A549 (cell line): ENCODE data around the gene RIMBP3C. TPM values are rescaled to one million over a fixed set of nuclear protein-coding genes. Genes with fewer than 3 reads are reported as not detected.

ENCODE experiments used
- ATAC-seq, 2 experiments: fragments of 200-7000 bp in 1 of 2; fragments of >200 bp in 1 of 2; cut with Nextera tagmentation in 1 of 2; cut with Tn5 transposase in 1 of 2; 3 replicates each; pipeline versions ENCODE4 v1.8.0 to v1.9.1; 2018 to 2020; ENCODE audit warnings: mild to moderate bottlenecking in 1 of 2, moderate library complexity in 1 of 2
- CTCF ChIA-PET: fragments of 300-600 bp; sonication (Branson Sonifier 250); formaldehyde crosslinking; extraction: SDS; loops from one replicate; lab custom pipeline; 2021; ENCODE audit warnings: antibody characterized with exemption, inconsistent platforms; lab: Yijun Ruan, JAX
- POLR2A ChIA-PET: fragments of 350-600 bp; formaldehyde crosslinking; extraction: SDS; loops from one replicate; lab custom pipeline; 2021; ENCODE audit warnings: antibody characterized with exemption, inconsistent platforms; lab: Yijun Ruan, JAX
- DNase-seq, 2 experiments: peaks; one replicate each; pipeline versions ENCODE4 v3.0.0 to v3.0.0-alpha.2; 2011 to 2016; ENCODE audit warnings: low read depth in 1 of 2, low spot score in 1 of 2
- FAIRE-seq: peaks from 2 replicates; lab custom pipeline; 2011; peaks lifted over from hg19 to GRCh38; lab: Jason Lieb, UNC
- H3K27ac ChIP-seq, 2 experiments: fragments of >200 bp; sonication (Bioruptor Twin); formaldehyde crosslinking; 3 replicates each; pipeline ENCODE4 v1.5.1; 2016 to 2017
- H3K4me1 ChIP-seq: fragments of >200 bp; sonication (Bioruptor Twin); formaldehyde crosslinking; 3 replicates; pipeline ENCODE4 v1.6.1; 2016
- H3K4me2 ChIP-seq: fragments of >200 bp; sonication (Bioruptor Twin); formaldehyde crosslinking; 3 replicates; pipeline ENCODE4 v1.6.1; 2016
- H3K4me3 ChIP-seq: fragments of >200 bp; sonication (Bioruptor Twin); formaldehyde crosslinking; 3 replicates; pipeline ENCODE4 v1.5.1; 2016
- H3K9me3 ChIP-seq: fragments of >200 bp; sonication (Bioruptor Twin); formaldehyde crosslinking; 3 replicates; pipeline ENCODE4 v1.6.1; 2016
- BHLHE40 ChIP-seq: IDR thresholded peaks from 2 replicates; pipeline ENCODE4 v1.6.1; 2012; ENCODE audit warnings: low read depth, low read length, inconsistent platforms
- CEBPB ChIP-seq, 2 experiments: fragments of >200 bp in 1 of 2; sonication (Bioruptor Twin) in 1 of 2; formaldehyde crosslinking in 1 of 2; IDR thresholded peaks; 2 replicates each; pipeline ENCODE4 v1.6.1; 2012 to 2016
- CTCF ChIP-seq: fragments of >200 bp; sonication (Bioruptor Twin); formaldehyde crosslinking; IDR thresholded peaks from 3 replicates; pipeline ENCODE4 v1.5.1; 2016
- EHF ChIP-seq: fragments of 250-450 bp; sonication (Bioruptor Pico); IDR thresholded peaks from 2 replicates; pipeline ENCODE4 v1.5.0; 2020; ENCODE audit warnings: mild to moderate bottlenecking
- EHMT2 ChIP-seq: fragments of 200-600 bp; sonication (generic); IDR thresholded peaks from 2 replicates; pipeline ENCODE4 v1.6.1; 2016; ENCODE audit warnings: antibody characterized with exemption, low read depth, mild to moderate bottlenecking, moderate library complexity
- ELK1 ChIP-seq: fragments of 150-350 bp; IDR thresholded peaks from 2 replicates; pipeline ENCODE4 v1.6.1; 2014; ENCODE audit warnings: low read depth, mild to moderate bottlenecking, low read length
- ESRRA ChIP-seq: fragments of 150-350 bp; IDR thresholded peaks from 2 replicates; pipeline ENCODE4 v1.6.1; 2014; ENCODE audit warnings: mild to moderate bottlenecking, low read length, borderline replicate concordance
- FOSL2 ChIP-seq, 2 experiments: fragments of 450-650 bp in 1 of 2; fragments of >200 bp in 1 of 2; sonication (Bioruptor Twin) in 1 of 2; formaldehyde crosslinking; IDR thresholded peaks; 2 replicates each; pipeline versions ENCODE4 v1.5.0 to v1.6.1; 2016 to 2020; ENCODE audit warnings: mild to moderate bottlenecking in 1 of 2, moderate library complexity in 1 of 2
- HES2 ChIP-seq: fragments of >200 bp; sonication (Bioruptor Twin); formaldehyde crosslinking; IDR thresholded peaks from 2 replicates; pipeline ENCODE4 v1.6.1; 2016
- HEYL ChIP-seq: fragments of 250-450 bp; sonication (Bioruptor Pico); IDR thresholded peaks from 2 replicates; pipeline ENCODE4 v1.8.0; 2021; ENCODE audit warnings: mild to moderate bottlenecking, moderate library complexity
- HMGXB4 ChIP-seq: fragments of 250-450 bp; sonication (Bioruptor Pico); IDR thresholded peaks from 2 replicates; pipeline ENCODE4 v1.5.0; 2021; ENCODE audit warnings: mild to moderate bottlenecking, moderate library complexity, borderline replicate concordance
- JUN ChIP-seq, 2 experiments: fragments of >200 bp; sonication (Bioruptor Twin); formaldehyde crosslinking; IDR thresholded peaks; 2 replicates in 1 of 2; 3 replicates in 1 of 2; pipeline ENCODE4 v1.6.1; 2016 to 2017
- MAFK ChIP-seq: fragments of 450-650 bp; IDR thresholded peaks from 2 replicates; pipeline ENCODE4 v1.6.1; 2014; ENCODE audit not compliant: partially characterized antibody
- MAZ ChIP-seq: fragments of 150-350 bp; IDR thresholded peaks from 2 replicates; pipeline ENCODE4 v1.6.1; 2014; ENCODE audit warnings: antibody characterized with exemption, low read depth, low read length, borderline replicate concordance
- RAD21 ChIP-seq, 2 experiments: fragments of >200 bp in 1 of 2; sonication (Bioruptor Twin) in 1 of 2; formaldehyde crosslinking in 1 of 2; IDR thresholded peaks in 1 of 2; conservative IDR thresholded peaks in 1 of 2; 2 replicates in 1 of 2; 3 replicates in 1 of 2; pipeline ENCODE4 v1.6.1; 2012 to 2018; ENCODE audit warnings: inconsistent platforms in 1 of 2
- TP53 ChIP-seq: fragments of 250-450 bp; sonication (Bioruptor Pico); IDR thresholded peaks from 2 replicates; pipeline ENCODE4 v1.5.0; 2021; ENCODE audit warnings: mild to moderate bottlenecking, moderate library complexity
- USF2 ChIP-seq: fragments of 450-650 bp; IDR thresholded peaks from 2 replicates; pipeline ENCODE4 v1.6.1; 2014; ENCODE audit warnings: antibody characterized with exemption
- ZFP36 ChIP-seq: fragments of 450-650 bp; IDR thresholded peaks from 2 replicates; pipeline ENCODE4 v1.6.1; 2014; ENCODE audit warnings: borderline replicate concordance; ENCODE audit not compliant: partially characterized antibody
- ZNF302 ChIP-seq: fragments of 250-450 bp; sonication (Bioruptor Pico); IDR thresholded peaks from 2 replicates; pipeline ENCODE4 v1.9.0; 2021; ENCODE audit warnings: inconsistent platforms, mild to moderate bottlenecking, moderate library complexity
- whole genome bisulfite sequencing: methylation state at CpG from one replicate; pipeline ENCODE4 v1.1.6; 2017; ENCODE audit errors: missing lambda C conversion rate; 5-methylcytosine and 5-hydroxymethylcytosine counted together
- polyA plus RNA-seq, 4 experiments: library from polyadenylated mRNA; depleted of rRNA in 3 of 4; stranded (reverse); fragments of >200 nt; fragmentation: RNase III in 1 of 4; extraction: RNeasy Plus Mini Kit Qiagen cat#74134 plus additional on column Dnase treatment in 1 of 4; gene quantifications; 2 replicates in 3 of 4; 3 replicates in 1 of 4; pipeline ENCODE4 v1.2.3, GENCODE V29; 2011 to 2017

Gene RIMBP3C
- polyA plus RNA-seq, 2 of the 4 experiments (the other 2 are of a cell fraction), result 0.08 to 0.27 TPM

GRCh38 chr22:21587803-21588611 is 36.7 kb upstream of the RIMBP3C start:
- CTCF ChIA-PET, result interaction anchor here (0.6 kb wide), 1 partner anchor 10 kb away, joined by 3 read pairs; no protein-coding TSS in a partner anchor
- ATAC-seq (no peak), DNase-seq (no peak)
- TF ChIP-seq ZFP36, result no peak
- TF ChIP-seq MAFK, result no peak
- TF ChIP-seq EHMT2, result no peak
- no peak for TF ChIP-seq BHLHE40
- TF ChIP-seq ELK1, result no peak
- TF ChIP-seq, all 56 proteins: peak for 0
- Histone ChIP-seq H3K9me3 (no peaks in the 10 kb centered on the region), H3K4me2 (no peak overlapping the region), H3K27ac (no peak overlapping the region), H3K4me3 (no peak overlapping the region), H3K4me1 (no peaks in the 10 kb centered on the region)
- no peak for FAIRE-seq
- POLR2A ChIA-PET, result no interaction called here
- WGBS, result 94% methylated on average over 4 of the region's 4 CpGs

GRCh38 chr22:21585389-21585788 is 34.1 kb upstream of the RIMBP3C start:
- ChIA-PET CTCF (interaction anchor here (0.9 kb wide), 1 partner anchor 11 kb away, joined by 3 read pairs; no protein-coding TSS in a partner anchor), POLR2A (interaction anchor here (1.0 kb wide), 1 partner anchor 44 kb away, joined by 3 read pairs; no protein-coding TSS in a partner anchor)
- 73% methylated on average over 2 of the region's 2 CpGs for WGBS
- Histone ChIP-seq H3K4me2 (no peak overlapping the region), H3K4me3 (no peak overlapping the region), H3K4me1 (no peaks in the 10 kb centered on the region), H3K9me3 (no peaks in the 10 kb centered on the region), H3K27ac (no peak overlapping the region)
- TF ChIP-seq USF2 (no peak), JUN (IDR thresholded peaks at IDR 0.05) (no peak), HES2 (no peak), TP53 (CRISPR knock-in tag) (no peak), BHLHE40 (no peak), EHF (CRISPR knock-in tag) (no peak), HMGXB4 (no peak), RAD21 (conservative IDR thresholded peaks at IDR 0.05 in 1 of 2, IDR thresholded peaks at IDR 0.05 in 1 of 2) (no peak), EHMT2 (no peak), HEYL (CRISPR knock-in tag) (no peak), ZNF302 (CRISPR knock-in tag) (no peak), MAZ (no peak), CEBPB (IDR thresholded peaks at IDR 0.05) (no peak), FOSL2 (IDR thresholded peaks at IDR 0.05) (no peak), FOSL2 (CRISPR knock-in tag; IDR thresholded peaks at IDR 0.05) (no peak), CTCF (no peak), ESRRA (no peak)
- ATAC-seq, result no peak
- FAIRE-seq, result no peak
- no peak for DNase-seq
